Cerebellar cortex (tissue), 1 donor: ENCODE results near the gene ZNF746.
"Not testable (repeated sequence)": the region's sequence is repeated elsewhere in the genome, so short reads cannot be mapped to it uniquely, and the experiment has no call there.

Source experiments
- DNase-seq: peaks from one replicate; pipeline ENCODE4 v3.0.0-alpha.2; 2015; ENCODE audit warnings: low spot score

ZNF746 gene

GRCh38 chr7:149459540-149460452 lies 37.8 kb downstream of the ZNF746 start:
- DNase-seq = no peak

GRCh38 chr7:149459201-149459539 lies 38.4 kb downstream of the ZNF746 start:
- no peak for DNase-seq

GRCh38 chr7:149458235-149458634 lies 39.4 kb downstream of the ZNF746 start:
- DNase-seq = no peak

DNA sequence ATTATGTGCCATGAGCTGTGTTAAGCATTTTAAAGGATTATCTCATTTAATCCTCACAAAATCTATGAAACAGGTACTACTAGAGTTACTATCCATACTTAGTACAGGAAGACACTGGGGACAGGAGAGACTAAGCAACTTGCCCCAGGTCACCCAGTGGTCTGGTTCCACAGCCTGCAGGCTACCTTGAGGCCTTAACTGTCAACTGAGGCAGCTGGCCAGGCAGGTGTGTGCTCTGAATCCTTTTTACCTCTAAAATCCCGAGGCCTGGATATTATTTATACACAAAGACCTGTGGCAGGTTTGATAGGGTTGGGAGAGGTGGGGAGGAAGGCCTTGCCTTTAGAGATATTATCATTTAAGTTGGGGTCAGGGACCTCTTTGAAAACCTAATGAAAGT lies 39.8 kb downstream of the ZNF746 start:
- no peak for DNase-seq

DNA sequence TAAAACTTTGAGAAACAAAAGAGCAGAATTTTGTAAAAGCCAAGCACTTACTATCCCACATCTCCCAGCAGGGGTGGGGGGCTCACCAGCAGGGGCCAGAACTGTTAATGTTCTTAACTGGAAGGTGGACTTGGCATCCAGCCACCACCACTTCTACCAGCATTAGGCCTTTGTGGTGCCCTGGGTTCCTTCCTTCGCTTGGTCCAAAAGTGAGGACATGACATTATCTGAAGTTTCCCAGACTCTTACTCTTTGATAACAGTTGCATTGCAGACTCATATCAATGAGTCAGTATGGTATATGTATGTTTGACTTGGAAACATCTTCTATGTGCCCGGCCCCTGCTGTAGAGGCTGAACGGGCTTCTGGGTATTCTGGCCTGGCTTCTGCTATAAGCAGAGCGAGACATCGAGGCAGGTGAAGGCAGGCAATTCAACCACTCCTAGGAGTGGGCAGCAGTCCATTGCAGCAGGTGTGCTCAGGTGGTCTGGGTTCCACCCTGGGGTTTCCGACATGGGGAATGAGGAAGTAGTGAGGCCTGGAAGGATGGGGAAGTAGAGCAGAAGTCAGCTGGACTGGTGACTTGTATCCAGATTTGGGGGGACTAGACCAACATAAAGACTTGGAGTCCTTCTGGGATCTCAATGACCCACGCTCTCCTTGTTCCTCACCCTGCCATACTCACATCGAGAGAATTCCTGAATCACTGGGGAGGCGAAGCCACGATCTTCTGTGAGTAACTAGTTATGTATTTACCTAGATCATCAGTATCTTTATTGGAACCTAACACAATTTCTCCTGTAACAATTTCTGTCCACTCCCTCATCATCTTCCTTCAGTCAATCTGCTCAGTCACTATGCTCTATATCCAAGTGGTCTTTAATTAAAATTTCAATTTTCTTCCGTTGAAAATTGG lies 40.8 kb downstream of the ZNF746 start:
- DNase-seq = no peak

GRCh38 chr7:149455175-149455950 lies 42.2 kb downstream of the ZNF746 start:
- DNase-seq = no peak

DNA sequence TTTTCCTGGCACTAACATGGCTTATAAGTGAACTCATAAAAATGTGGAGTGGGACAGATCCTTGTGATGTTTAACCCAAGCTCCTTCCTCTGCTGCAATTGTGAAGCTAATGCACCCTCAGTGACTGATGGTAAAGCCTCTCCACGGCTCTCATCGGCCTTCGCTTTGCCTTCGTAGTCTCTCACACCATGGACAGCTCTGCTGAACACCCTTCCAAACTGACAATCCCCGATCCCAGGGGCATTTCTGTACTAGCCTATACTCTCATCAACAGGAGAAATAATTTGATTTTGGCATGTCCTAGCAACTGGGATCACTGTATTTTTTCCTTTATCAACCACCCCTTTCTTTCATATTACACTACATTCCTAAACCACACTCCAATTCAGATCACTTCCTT lies 42.9 kb downstream of the ZNF746 start:
- no peak for DNase-seq

DNA sequence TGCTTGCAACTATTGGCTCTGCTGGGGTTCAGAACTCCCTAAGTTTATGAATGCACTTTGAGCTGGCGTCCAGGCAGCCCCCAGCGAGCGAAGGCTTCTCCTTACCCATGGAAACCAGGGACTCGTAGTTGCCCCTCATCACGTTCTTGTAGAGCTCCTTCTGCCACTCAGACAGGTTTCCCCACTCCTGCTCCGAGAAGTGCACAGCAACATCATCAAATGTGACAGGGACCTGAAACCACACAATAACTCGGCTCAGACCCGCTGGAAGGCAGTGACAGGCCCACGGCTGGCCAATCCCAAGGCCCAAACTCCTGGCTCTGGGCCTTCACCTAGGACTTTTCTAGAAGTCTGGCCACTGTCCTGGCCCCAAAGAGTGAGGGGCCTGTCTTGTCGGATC lies 43.6 kb downstream of the ZNF746 start:
- DNase-seq = no peak

GRCh38 chr7:149450821-149451220 lies 46.8 kb downstream of the ZNF746 start:
- DNase-seq = no peak

DNA sequence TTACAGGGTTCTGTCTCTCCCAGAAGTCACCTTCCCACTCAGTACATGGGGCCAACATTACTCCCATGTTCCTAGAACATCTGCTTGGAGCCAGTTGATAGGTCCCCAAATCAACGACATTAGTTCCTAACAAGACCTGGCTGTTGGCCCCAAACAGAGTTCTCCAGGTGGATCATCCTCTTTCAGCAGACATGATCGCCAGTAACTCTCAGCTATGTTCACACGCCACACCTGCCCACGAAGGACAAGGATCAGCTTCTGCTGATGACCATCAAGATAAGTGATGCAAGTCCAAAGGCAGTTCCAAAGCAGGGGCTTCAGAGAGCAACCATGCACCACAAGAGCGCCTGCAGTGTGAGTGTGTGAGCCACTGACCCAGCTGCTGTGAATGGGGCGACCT lies 47.7 kb downstream of the ZNF746 start:
- DNase-seq = no peak

- DNase-seq = no peak
These were observed 48.6 kb downstream of the ZNF746 start for GRCh38 chr7:149448961-149449360.

DNA sequence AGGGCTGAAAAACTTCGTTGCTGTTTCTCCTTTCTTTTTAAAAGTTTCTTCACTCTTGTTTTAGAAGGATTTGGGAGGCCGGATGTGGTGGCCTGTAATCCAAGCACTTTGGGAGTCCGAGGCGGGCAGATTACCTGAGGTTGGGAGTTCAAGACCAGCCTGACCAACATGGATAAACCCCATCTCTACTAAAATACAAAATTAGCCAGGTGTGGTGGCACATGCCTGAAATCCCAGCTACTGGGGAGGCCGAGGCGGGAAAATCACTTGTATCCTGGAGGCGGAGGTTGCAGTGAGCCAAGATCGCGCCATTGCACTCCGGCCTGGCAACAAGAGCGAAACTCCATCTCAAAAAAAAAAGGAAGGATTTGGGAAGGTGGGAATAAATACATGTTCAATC lies 51.6 kb downstream of the ZNF746 start:
- DNase-seq = not testable (repeated sequence)

DNA sequence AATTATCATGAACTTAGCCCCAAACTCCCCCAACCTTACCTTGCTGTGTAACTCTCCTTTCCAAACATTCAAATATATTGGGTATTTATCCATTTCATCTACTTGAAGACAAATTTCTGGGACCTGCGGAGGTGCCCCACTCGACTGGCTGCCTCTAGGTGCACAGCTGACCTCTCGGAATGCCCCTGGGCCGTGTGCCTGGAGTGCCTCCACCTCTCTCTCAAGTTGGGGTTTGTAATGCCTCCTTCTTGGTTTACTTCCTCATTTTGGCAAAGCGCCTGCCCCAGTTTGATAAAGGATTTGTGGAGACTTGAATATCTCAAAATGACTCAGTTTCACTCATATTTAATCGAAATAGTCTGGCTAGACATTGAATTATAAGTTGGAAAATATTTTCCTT lies 53.3 kb downstream of the ZNF746 start:
- no peak for DNase-seq

- no peak for DNase-seq
These were observed 54.1 kb downstream of the ZNF746 start for GRCh38 chr7:149443523-149443922.

- no peak for DNase-seq
These were observed 54.7 kb downstream of the ZNF746 start for GRCh38 chr7:149442924-149443323.

- DNase-seq = no peak
These were observed 57.4 kb downstream of the ZNF746 start for GRCh38 chr7:149440222-149440621.

DNA sequence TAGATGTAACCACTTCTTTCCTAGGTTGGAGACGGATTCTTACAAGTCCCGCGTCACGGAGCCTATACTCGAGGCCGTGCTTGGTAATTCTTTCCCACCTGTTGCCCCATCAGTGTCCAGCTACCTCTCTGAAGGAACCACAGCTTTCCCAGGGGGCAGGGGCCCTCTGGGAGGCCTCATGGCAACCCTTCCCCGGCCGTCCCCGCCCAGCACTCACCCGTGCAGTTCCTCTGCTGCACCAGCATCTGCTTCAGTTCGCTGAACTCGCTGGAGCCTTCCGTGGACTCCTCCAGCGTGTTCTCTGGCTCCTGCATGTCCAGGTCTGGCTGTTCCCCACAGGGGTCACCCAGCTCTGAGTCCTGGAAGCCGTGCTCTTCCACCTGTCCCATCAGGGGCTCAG lies 61.3 kb downstream of the ZNF746 start:
- DNase-seq = no peak

DNA sequence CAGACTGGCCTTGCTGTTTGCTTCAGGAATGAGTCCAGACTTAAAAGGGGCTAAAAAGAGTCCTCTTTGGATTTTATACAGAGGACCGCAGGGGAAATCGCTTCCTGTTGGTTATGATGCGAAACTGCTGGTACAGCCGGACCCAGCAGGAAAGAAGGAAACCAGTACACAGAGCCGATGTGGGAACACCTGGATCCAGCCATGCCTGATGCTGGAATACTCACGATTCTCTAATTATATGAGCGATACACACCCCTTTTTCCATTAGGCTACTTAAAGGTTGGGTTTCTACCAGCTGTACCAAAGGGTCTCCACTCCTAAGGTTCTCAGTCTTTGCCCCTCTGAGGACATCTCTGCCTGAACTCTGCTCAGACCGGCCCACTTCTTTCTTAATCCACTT lies 64.5 kb downstream of the ZNF746 start:
- DNase-seq = no peak

DNA sequence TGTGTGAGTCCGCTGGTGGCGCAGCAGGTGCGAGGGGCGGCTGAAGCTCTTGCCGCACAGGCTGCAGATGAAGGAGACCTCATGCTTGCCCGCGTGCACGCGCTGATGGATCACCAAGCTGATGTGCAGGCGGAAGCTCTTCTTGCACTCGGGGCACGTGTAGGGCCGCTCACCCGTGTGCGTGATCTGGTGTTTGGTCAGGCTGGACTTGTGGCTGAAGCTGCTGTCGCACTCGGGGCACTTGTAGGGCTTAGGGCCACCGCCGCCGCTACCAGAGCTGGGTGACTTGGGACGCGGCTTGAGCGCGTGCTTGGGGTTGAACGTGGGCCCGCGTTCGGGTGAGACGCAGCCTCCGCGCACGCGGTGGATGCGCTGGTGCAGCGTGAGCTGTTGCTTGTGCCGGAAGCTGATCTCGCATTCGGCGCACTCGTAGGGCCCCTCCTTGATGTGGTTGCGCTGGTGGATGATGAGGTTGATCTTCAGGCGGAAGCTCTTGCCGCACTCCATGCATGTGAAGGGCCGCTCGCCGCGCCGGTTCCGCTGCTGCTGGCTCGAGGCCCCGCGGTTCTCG lies 65.4 kb downstream of the ZNF746 start:
- no peak for DNase-seq

DNA sequence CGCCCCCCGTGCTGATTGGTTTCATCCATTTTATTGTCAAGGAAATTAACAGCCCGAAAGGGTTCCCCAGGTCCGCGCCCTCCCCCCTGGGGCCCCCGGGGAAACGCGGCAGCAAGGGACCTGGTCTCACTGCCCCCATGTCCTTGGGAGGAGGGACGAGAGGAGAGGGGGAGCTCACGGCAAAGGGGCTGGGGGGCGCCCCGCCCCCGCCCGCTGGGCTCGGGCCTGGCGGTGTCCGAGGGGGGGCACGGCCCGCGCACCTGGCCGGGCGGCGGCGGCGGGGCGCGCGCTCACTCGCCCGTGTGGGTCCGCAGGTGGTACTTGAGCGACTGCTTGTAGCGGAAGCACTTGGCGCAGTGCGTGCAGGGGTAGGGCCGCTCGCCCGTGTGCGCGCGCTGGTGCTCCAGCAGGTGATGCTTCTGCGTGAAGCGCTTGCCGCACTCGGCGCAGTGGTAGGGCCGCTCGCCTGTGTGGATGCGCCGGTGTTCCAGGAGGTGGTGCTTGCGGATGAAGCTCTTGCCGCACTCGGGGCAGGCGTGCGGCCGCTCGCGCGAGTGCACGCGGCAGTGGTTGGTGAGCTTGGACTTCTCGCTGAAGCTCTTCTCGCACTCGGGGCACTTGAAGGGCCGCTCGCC lies 66.0 kb downstream of the ZNF746 start:
- no peak for DNase-seq

DNA sequence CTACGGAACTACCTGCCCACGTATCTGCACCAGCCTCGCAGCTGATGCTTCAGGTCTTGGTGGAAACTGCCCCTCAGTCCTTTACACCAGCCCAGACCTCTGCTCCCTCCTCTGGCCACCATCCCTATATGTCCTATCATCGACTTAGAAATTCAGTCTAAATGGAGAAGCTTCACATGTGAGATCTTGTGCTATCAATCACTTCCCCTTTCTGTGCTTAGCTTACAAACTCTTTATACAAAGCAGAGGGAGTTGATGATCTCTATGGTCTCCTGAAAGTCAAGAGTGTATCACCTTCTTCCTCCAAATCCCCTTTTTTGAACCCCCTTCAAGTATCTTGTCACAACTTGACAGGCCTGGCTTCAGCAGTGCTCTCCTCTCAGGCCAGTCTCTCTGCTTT lies 67.4 kb downstream of the ZNF746 start:
- DNase-seq = no peak

- DNase-seq = no peak
These were observed 69.7 kb downstream of the ZNF746 start for GRCh38 chr7:149427893-149428292.
